Endodermal cell (in vitro differentiated cells): Measurements from ENCODE around the gene UNC13A. TPM values are rescaled to one million over a fixed set of nuclear protein-coding genes. Genes with fewer than 3 reads are reported as not detected.

Source experiments
- DNase-seq: peaks from one replicate; pipeline ENCODE4 v3.0.0-alpha.2; 2017
- H3K27ac ChIP-seq: 2 replicates; pipeline ENCODE4 v1.5.1; 2013; ENCODE audit warnings: mild to moderate bottlenecking, low read depth, low read length, moderate library complexity
- H3K27me3 ChIP-seq: 2 replicates; pipeline ENCODE4 v1.6.1; 2013; ENCODE audit warnings: mild to moderate bottlenecking, low read length, moderate library complexity; ENCODE audit not compliant: insufficient read depth, control insufficient read depth, poor library complexity, severe bottlenecking
- H3K36me3 ChIP-seq: 2 replicates; pipeline ENCODE4 v1.7.0; 2013; ENCODE audit warnings: mild to moderate bottlenecking, low read length, moderate library complexity; ENCODE audit not compliant: control insufficient read depth, insufficient read depth
- H3K4me1 ChIP-seq: one replicate; pipeline ENCODE4 v1.7.0; 2013; ENCODE audit warnings: low read length; ENCODE audit not compliant: control insufficient read depth, insufficient read depth
- H3K4me3 ChIP-seq: 2 replicates; pipeline ENCODE4 v1.5.1; 2013; ENCODE audit warnings: mild to moderate bottlenecking, low read length, moderate library complexity
- H3K9ac ChIP-seq: 2 replicates; pipeline ENCODE4 v1.6.1; 2013; ENCODE audit warnings: mild to moderate bottlenecking, low read length, moderate library complexity; ENCODE audit not compliant: poor library complexity, severe bottlenecking; ENCODE audit errors: extremely low read depth
- H3K9me3 ChIP-seq: 2 replicates; pipeline ENCODE4 v1.6.1; 2013; ENCODE audit warnings: mild to moderate bottlenecking, low read length, moderate library complexity; ENCODE audit not compliant: control insufficient read depth
- H3K27ac Mint-ChIP-seq: 2 replicates; pipeline ENCODE4 v1.8.0; 2020; ENCODE audit warnings: mixed read lengths
- H3K27me3 Mint-ChIP-seq: 2 replicates; pipeline ENCODE4 v1.8.0; 2021; ENCODE audit warnings: mild to moderate bottlenecking, mixed read lengths; ENCODE audit not compliant: insufficient read depth
- H3K36me3 Mint-ChIP-seq: 2 replicates; pipeline ENCODE4 v1.8.0; 2020; ENCODE audit warnings: low read depth, mixed read lengths
- H3K4me1 Mint-ChIP-seq: 2 replicates; pipeline ENCODE4 v1.8.0; 2020; ENCODE audit warnings: mixed read lengths
- H3K4me3 Mint-ChIP-seq: 2 replicates; pipeline ENCODE4 v1.8.0; 2020; ENCODE audit warnings: mild to moderate bottlenecking, moderate library complexity, mixed read lengths
- H3K9me3 Mint-ChIP-seq: 2 replicates; pipeline ENCODE4 v1.8.0; 2020; ENCODE audit warnings: mild to moderate bottlenecking, mixed read lengths
- WGBS, 2 experiments: methylation state at CpG; one replicate each; pipeline versions ENCODE4 v1.1.5 to v1.1.7; 2013; ENCODE audit warnings: missing lambda C conversion rate in 2 of 2, mixed read lengths in 1 of 2; ENCODE audit not compliant: insufficient coverage in 1 of 2, insufficient read length in 1 of 2; 5-methylcytosine and 5-hydroxymethylcytosine counted together
- total RNA-seq, 2 donors: library from RNA; stranded (reverse); fragmentation: NEBNext Ultra II Directional in 1 of 2; extraction: Animal tissue kit (Norgen Biotek cat#: 25700) in 1 of 2; gene quantifications; 2 replicates in 1 of 2; 3 replicates in 1 of 2; pipeline ENCODE4 v1.2.1, GENCODE V29; 2021
- TF ChIP-seq, protein P1 (sequence below): fragments of 200-600 bp; sonication (generic); conservative IDR thresholded peaks from 2 replicates; pipeline ENCODE4 v1.5.0; 2021; ENCODE audit warnings: antibody characterized with exemption, mild to moderate bottlenecking

The UNC13A gene
- total RNA-seq, 2 donors from 2014 or later = 5.6 to 10.7 TPM

DNA sequence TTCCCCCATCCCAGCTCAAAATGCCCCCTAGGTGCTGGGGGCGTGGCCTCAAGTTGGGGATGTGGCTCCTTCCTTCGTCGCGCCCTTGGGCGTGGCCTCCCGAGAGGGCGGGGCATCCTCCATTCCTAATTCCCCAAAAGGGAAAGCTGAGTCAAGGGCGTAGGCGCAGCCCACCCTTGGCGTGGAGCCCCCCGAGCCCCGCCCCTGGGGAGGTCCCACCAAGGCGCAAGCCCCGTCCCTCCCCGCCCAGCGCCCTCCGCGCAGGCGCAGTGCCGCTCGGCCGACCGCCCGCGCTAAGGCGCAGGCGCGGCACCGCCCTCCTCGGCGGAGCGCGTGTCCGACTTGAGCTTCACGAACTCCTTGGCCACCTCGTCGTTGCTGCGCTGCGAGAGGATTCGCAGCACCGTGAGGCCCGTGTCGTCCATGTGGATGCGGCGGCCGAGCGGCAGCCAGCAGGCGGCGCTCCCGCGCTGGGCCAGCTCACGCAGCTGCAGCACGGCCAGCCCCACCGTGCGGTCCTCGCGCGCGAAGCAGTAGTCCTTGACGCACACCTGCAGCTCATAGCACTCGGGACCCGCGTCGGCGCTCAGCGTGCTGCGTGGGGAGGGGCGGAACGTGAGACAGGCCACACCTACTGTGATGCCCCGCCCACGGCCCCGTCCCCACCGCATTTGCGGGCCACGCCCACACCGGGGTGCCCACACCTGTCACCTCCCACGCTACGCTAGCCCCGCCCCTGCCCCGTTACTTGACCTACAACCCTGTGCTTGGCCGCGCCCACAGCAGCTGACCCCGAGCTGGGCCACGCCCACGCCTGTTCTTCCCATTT lies 82.2 kb downstream of the UNC13A start:
- peak overlapping the region; percentile 51 for H3K9ac ChIP-seq
- Mint-ChIP-seq H3K9me3 (no peaks in the 10 kb centered on the region), H3K4me1 (peaks cover 8% of the 10 kb centered on the region), H3K36me3 (peaks cover 3% of the 10 kb centered on the region), H3K4me3 (peak overlapping the region; percentile 60), H3K27ac (peak overlapping the region; percentile 84), H3K27me3 (peaks cover 24% of the 10 kb centered on the region)
- no peaks in the 10 kb centered on the region for H3K27me3 ChIP-seq
- peak; percentile 97 for DNase-seq
- H3K4me1 ChIP-seq = no peaks in the 10 kb centered on the region
- H3K9me3 ChIP-seq = no peaks in the 10 kb centered on the region
- H3K27ac ChIP-seq = no peak overlapping the region
- 11 to 23% methylated on average over 57 to 85 of the region's 85 CpGs for WGBS, 2 experiments
- no peaks in the 10 kb centered on the region for H3K36me3 ChIP-seq
- TF ChIP-seq, protein P1, sequence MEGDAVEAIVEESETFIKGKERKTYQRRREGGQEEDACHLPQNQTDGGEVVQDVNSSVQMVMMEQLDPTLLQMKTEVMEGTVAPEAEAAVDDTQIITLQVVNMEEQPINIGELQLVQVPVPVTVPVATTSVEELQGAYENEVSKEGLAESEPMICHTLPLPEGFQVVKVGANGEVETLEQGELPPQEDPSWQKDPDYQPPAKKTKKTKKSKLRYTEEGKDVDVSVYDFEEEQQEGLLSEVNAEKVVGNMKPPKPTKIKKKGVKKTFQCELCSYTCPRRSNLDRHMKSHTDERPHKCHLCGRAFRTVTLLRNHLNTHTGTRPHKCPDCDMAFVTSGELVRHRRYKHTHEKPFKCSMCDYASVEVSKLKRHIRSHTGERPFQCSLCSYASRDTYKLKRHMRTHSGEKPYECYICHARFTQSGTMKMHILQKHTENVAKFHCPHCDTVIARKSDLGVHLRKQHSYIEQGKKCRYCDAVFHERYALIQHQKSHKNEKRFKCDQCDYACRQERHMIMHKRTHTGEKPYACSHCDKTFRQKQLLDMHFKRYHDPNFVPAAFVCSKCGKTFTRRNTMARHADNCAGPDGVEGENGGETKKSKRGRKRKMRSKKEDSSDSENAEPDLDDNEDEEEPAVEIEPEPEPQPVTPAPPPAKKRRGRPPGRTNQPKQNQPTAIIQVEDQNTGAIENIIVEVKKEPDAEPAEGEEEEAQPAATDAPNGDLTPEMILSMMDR = peak; percentile 83
- peak overlapping the region; percentile 78 for H3K4me3 ChIP-seq

- Mint-ChIP-seq H3K9me3 (no peaks in the 10 kb centered on the region), H3K4me1 (peaks cover 8% of the 10 kb centered on the region)
These were observed 83.0 kb downstream of the UNC13A start for GRCh38 chr19:17605117-17605516.

GRCh38 chr19:17604372-17605025 lies 83.7 kb downstream of the UNC13A start:
- 94 to 99% methylated on average over 8 of the region's 8 CpGs for WGBS, 2 experiments
- H3K27me3 ChIP-seq = no peaks in the 10 kb centered on the region
- H3K27me3 Mint-ChIP-seq = peaks cover 25% of the 10 kb centered on the region
- no peak overlapping the region for H3K27ac Mint-ChIP-seq
- peaks cover 8% of the 10 kb centered on the region for H3K4me1 Mint-ChIP-seq
- H3K4me3 Mint-ChIP-seq = no peak overlapping the region
- no peak for DNase-seq
- TF ChIP-seq, protein P1 = no peak
- H3K36me3 Mint-ChIP-seq = peaks cover 3% of the 10 kb centered on the region
- H3K9me3 ChIP-seq = no peaks in the 10 kb centered on the region
- no peaks in the 10 kb centered on the region for H3K4me1 ChIP-seq
- H3K27ac ChIP-seq = no peak overlapping the region
- H3K36me3 ChIP-seq = no peaks in the 10 kb centered on the region
- no peak overlapping the region for H3K4me3 ChIP-seq
- no peaks in the 10 kb centered on the region for H3K9me3 Mint-ChIP-seq
- H3K9ac ChIP-seq = no peak overlapping the region

More at GRCh38 chr19:17605117-17605516, 83.0 kb downstream of the UNC13A start:
- WGBS, 2 experiments = 85% methylated on average over 8 of the region's 8 CpGs; no CpG with 5 or more reads in 1 of the 2 experiments
- Mint-ChIP-seq H3K27ac (no peak overlapping the region), H3K36me3 (peaks cover 3% of the 10 kb centered on the region), H3K4me3 (no peak overlapping the region), H3K27me3 (peaks cover 25% of the 10 kb centered on the region)
- no peak for DNase-seq
- Histone ChIP-seq H3K9me3 (no peaks in the 10 kb centered on the region), H3K27me3 (no peaks in the 10 kb centered on the region), H3K4me1 (no peaks in the 10 kb centered on the region), H3K27ac (no peak overlapping the region), H3K36me3 (no peaks in the 10 kb centered on the region), H3K9ac (no peak overlapping the region), H3K4me3 (peak overlapping the region; percentile 78)
- TF ChIP-seq, protein P1 = no peak
